Brain microvascular endothelial cell (primary cell): ENCODE data around the gene MESD.

Source experiments
- DNase-seq: peaks from one replicate; pipeline ENCODE4 v3.0.0-alpha.2; 2020
- H3K27ac ChIP-seq: fragments of 250-450 bp; sonication (Bioruptor Pico); 2 replicates; pipeline ENCODE4 v1.5.1; 2020; ENCODE audit warnings: mild to moderate bottlenecking, moderate library complexity
- H3K27me3 ChIP-seq: fragments of 250-450 bp; sonication (Bioruptor Pico); replicated peaks from 2 replicates; pipeline ENCODE4 v1.5.1; 2020; ENCODE audit warnings: mild to moderate bottlenecking
- H3K36me3 ChIP-seq: fragments of 250-450 bp; sonication (Bioruptor Pico); replicated peaks from 2 replicates; pipeline ENCODE4 v1.5.1; 2020; ENCODE audit warnings: mild to moderate bottlenecking
- H3K4me3 ChIP-seq: 2 replicates; pipeline ENCODE4 v1.5.1; 2011; ENCODE audit warnings: low read depth, mild to moderate bottlenecking, control low read depth, low read length, moderate library complexity
- CTCF ChIP-seq: IDR thresholded peaks from 2 replicates; pipeline ENCODE4 v1.5.1; 2011; ENCODE audit warnings: low read depth, mild to moderate bottlenecking, moderate library complexity, low read length, control low read depth, inconsistent platforms; ENCODE audit errors: missing control alignments
- in situ Hi-C: cut with HindIII; loops from 2 replicates; pipeline ENCODE4 v1.10.0; 2017; ENCODE audit warnings: low sequenced_read_pairs, low pct_ligation_motif_present

The MESD gene

GRCh38 chr15:81012588-81012987 lies 23.0 kb upstream of the MESD start:
- Histone ChIP-seq H3K27ac (no peak overlapping the region), H3K4me3 (no peak overlapping the region), H3K36me3 (no peaks in the 10 kb centered on the region), H3K27me3 (no peaks in the 10 kb centered on the region)
- no peak for DNase-seq
- no peak for TF ChIP-seq CTCF
- in situ Hi-C loops: no loop called here

- no peak overlapping the region for H3K27ac ChIP-seq
- no peak overlapping the region for H3K4me3 ChIP-seq
- in situ Hi-C loops: no loop called here
- no peaks in the 10 kb centered on the region for H3K36me3 ChIP-seq
- no peak for TF ChIP-seq CTCF
- H3K27me3 ChIP-seq: no peaks in the 10 kb centered on the region
- DNase-seq: no peak
Observed at GRCh38 chr15:81011593-81011992, 22.0 kb upstream of the MESD start.

GRCh38 chr15:81010086-81010485 lies 20.5 kb upstream of the MESD start:
- DNase-seq: no peak
- TF ChIP-seq CTCF: no peak
- Histone ChIP-seq H3K36me3 (no peaks in the 10 kb centered on the region), H3K4me3 (no peak overlapping the region), H3K27ac (no peak overlapping the region), H3K27me3 (no peaks in the 10 kb centered on the region)
- in situ Hi-C loops: no loop called here

GRCh38 chr15:81008312-81008711 lies 18.7 kb upstream of the MESD start:
- H3K36me3 ChIP-seq: no peaks in the 10 kb centered on the region
- no peak for TF ChIP-seq CTCF
- DNase-seq: no peak
- H3K27me3 ChIP-seq: no peaks in the 10 kb centered on the region
- H3K27ac ChIP-seq: no peak overlapping the region
- in situ Hi-C loops: no loop called here
- H3K4me3 ChIP-seq: no peak overlapping the region

GRCh38 chr15:81007428-81008064 lies 17.9 kb upstream of the MESD start:
- no peaks in the 10 kb centered on the region for H3K27me3 ChIP-seq
- in situ Hi-C loops: no loop called here
- DNase-seq: no peak
- no peaks in the 10 kb centered on the region for H3K36me3 ChIP-seq
- H3K4me3 ChIP-seq: no peak overlapping the region
- no peak overlapping the region for H3K27ac ChIP-seq
- TF ChIP-seq CTCF: no peak

- no peak overlapping the region for H3K4me3 ChIP-seq
- DNase-seq: no peak
- in situ Hi-C loops: no loop called here
- no peak for TF ChIP-seq CTCF
- H3K27me3 ChIP-seq: no peaks in the 10 kb centered on the region
- no peak overlapping the region for H3K27ac ChIP-seq
- no peaks in the 10 kb centered on the region for H3K36me3 ChIP-seq
Observed at GRCh38 chr15:81006124-81006523, 16.5 kb upstream of the MESD start.
